Measurements from ENCODE around the gene STPG1. TPM values are rescaled to one million over a fixed set of nuclear protein-coding genes. Genes with fewer than 3 reads are reported as not detected.
A peak's percentile ranks its signal among the peaks of the same experiment; 100 is the strongest.

The STPG1 gene
- polyA plus RNA-seq, 1 donor (not counting 4 experiments of a cell fraction or from before 2014, with no cell fraction given): 16.6 TPM

DNA sequence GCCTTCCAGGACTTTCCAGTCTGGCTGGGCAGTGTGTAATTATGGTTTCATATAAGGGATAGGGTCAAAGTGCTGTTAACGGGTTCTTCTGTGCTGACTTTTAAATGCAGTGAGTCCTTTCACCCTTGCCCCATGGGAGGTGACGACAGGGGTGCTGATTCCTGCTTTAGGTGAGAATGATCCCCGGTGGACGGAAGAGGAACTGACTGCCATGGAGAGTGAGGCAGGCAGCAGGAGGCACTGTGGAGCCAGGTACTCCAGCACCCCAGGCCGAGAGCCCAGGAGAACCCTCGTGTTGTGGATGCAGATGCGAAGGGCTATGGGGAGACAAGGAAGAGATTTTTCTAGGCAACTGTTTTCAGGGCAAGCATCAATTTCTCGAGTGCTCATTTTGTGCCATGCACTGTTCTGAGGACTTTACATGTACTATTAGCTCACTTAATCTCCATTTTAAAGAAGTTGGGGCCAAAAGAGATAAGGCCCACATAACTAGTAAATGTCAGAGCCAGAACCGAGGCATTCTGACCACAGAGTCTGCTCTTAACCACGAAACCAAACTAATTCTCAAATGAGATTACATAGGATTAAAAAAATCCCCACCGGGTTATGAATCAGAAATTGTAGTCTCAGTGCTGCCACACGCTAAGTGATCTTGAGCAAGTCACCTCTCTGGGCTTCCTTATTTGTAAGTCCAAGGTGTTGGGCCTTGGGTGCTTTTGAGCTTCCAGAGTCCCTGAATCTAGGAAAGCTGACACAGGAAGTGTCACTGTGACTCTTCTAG, 28.2 kb downstream of the STPG1 start:
- Histone ChIP-seq H3K79me2 (ENCODE audit: control insufficient read depth, insufficient read depth, low read length) (no peaks in the 10 kb centered on the region), H3K27ac (ENCODE audit: control insufficient read depth, insufficient read depth, low read length) (peak overlapping the region; percentile 85), H3K4me1 (ENCODE audit: control insufficient read depth, extremely low read depth, insufficient read depth, low read length) (peaks cover 38% of the 10 kb centered on the region), H3K9ac (ENCODE audit: control insufficient read depth, extremely low read depth, insufficient read depth, low read length) (no peak overlapping the region), H4K20me1 (ENCODE audit: control insufficient read depth, extremely low read depth, insufficient read depth, low read length) (no peaks in the 10 kb centered on the region), H3K4me2 (ENCODE audit: control insufficient read depth, extremely low read depth, insufficient read depth, low read depth, low read length) (no peak overlapping the region), H3K4me3 (ENCODE audit: control insufficient read depth in 2 of 3, extremely low read depth in 1 of 3, insufficient read depth in 2 of 3, low read depth in 1 of 3, low read length in 3 of 3) (no peak overlapping the region), H3K27me3 (ENCODE audit: control insufficient read depth, extremely low read depth, insufficient read depth, low read length) (no peaks in the 10 kb centered on the region), H2AFZ (ENCODE audit: control insufficient read depth, low read length) (no peak overlapping the region), H3K9me1 (ENCODE audit: control insufficient read depth, extremely low read depth, insufficient read depth, low read length) (no peaks in the 10 kb centered on the region), H3K36me3 (ENCODE audit: control insufficient read depth in 2 of 2, extremely low read depth in 1 of 2, insufficient read depth in 2 of 2, low read length in 2 of 2) (peaks cover 9 to 34% of the 10 kb centered on the region in 2 experiments), H3K9me3 (ENCODE audit: control insufficient read depth, low read depth, low read length) (no peaks in the 10 kb centered on the region)
- TF ChIP-seq EZH2 (IDR thresholded peaks at IDR 0.05; ENCODE audit: low read length): no peak
- TF ChIP-seq, protein P1, sequence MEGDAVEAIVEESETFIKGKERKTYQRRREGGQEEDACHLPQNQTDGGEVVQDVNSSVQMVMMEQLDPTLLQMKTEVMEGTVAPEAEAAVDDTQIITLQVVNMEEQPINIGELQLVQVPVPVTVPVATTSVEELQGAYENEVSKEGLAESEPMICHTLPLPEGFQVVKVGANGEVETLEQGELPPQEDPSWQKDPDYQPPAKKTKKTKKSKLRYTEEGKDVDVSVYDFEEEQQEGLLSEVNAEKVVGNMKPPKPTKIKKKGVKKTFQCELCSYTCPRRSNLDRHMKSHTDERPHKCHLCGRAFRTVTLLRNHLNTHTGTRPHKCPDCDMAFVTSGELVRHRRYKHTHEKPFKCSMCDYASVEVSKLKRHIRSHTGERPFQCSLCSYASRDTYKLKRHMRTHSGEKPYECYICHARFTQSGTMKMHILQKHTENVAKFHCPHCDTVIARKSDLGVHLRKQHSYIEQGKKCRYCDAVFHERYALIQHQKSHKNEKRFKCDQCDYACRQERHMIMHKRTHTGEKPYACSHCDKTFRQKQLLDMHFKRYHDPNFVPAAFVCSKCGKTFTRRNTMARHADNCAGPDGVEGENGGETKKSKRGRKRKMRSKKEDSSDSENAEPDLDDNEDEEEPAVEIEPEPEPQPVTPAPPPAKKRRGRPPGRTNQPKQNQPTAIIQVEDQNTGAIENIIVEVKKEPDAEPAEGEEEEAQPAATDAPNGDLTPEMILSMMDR (optimal IDR thresholded peaks at IDR 0.05 in 1 of 3, IDR thresholded peaks at IDR 0.05 in 1 of 3, conservative IDR thresholded peaks at IDR 0.05 in 1 of 3; ENCODE audit: extremely low read depth in 1 of 3, insufficient read depth in 2 of 3, low read length in 3 of 3): peak; percentile 92 to 100 (median 95)
- FAIRE-seq (peak; percentile 41), DNase-seq (ENCODE audit: low read depth, low spot score) (no peak)
- dilution Hi-C loops (cut with MboI; ENCODE audit: extremely low pct_ligation_motif_present, low sequenced_read_pairs): no loop called here

DNA sequence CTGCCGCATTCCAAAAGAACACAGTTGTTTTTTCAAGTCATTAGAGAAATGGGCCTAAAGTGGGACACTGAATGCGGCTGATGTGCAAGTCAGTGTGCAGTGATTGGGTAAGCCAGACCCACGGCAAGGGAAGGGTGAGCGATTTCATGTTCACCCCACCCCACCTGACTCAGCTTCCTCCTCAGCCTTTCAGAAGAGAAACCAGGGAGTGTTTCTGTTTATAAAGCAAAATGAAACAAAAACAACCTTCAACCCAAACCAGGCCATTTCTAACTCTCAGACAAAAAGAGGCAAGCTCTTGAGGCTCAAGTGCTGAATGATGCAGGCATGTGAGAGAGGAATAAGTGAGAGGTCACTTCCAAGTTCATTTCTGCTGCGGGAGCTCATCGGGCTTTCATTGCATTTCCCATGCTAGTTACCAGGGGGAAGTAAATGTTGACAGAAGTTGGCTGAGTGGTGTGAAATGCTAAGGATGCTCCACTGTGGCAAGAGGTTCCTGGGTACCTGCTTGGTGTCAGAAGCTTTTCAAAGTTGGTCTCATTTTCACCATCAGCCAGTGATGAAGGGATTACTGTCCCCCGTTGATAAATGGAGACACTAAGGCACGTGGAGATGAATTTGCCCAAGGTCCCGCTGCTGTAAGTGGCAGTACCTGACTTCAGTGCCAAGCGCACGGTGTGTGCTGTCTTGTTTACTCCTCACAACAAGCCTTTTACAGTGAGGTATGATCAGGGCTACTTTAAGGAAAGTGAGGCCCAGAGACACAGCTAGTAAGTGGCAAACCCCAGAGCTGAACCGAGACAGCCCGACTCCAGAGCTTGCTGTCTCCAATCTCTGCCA, 29.1 kb downstream of the STPG1 start:
- FAIRE-seq: peak; percentile 95
- peak overlapping the region; percentile 60 for H3K9ac ChIP-seq (ENCODE audit: control insufficient read depth, extremely low read depth, insufficient read depth, low read length)
- H3K4me1 ChIP-seq (ENCODE audit: control insufficient read depth, extremely low read depth, insufficient read depth, low read length): peaks cover 45% of the 10 kb centered on the region
- peak overlapping the region in 2 of 3 experiments; percentile 21 to 28 for H3K4me3 ChIP-seq (ENCODE audit: control insufficient read depth in 2 of 3, extremely low read depth in 1 of 3, insufficient read depth in 2 of 3, low read depth in 1 of 3, low read length in 3 of 3)
- H3K27me3 ChIP-seq (ENCODE audit: control insufficient read depth, extremely low read depth, insufficient read depth, low read length): no peaks in the 10 kb centered on the region
- H3K27ac ChIP-seq (ENCODE audit: control insufficient read depth, insufficient read depth, low read length): peak overlapping the region; percentile 85
- no peaks in the 10 kb centered on the region for H4K20me1 ChIP-seq (ENCODE audit: control insufficient read depth, extremely low read depth, insufficient read depth, low read length)
- H3K79me2 ChIP-seq (ENCODE audit: control insufficient read depth, insufficient read depth, low read length): no peaks in the 10 kb centered on the region
- H2AFZ ChIP-seq (ENCODE audit: control insufficient read depth, low read length): peak overlapping the region; percentile 12
- dilution Hi-C loops (cut with MboI; ENCODE audit: extremely low pct_ligation_motif_present, low sequenced_read_pairs): no loop called here
- DNase-seq (ENCODE audit: low read depth, low spot score): no peak
- H3K4me2 ChIP-seq (ENCODE audit: control insufficient read depth, extremely low read depth, insufficient read depth, low read depth, low read length): peak overlapping the region; percentile 74
- no peaks in the 10 kb centered on the region for H3K9me1 ChIP-seq (ENCODE audit: control insufficient read depth, extremely low read depth, insufficient read depth, low read length)
- H3K9me3 ChIP-seq (ENCODE audit: control insufficient read depth, low read depth, low read length): no peaks in the 10 kb centered on the region
- peaks cover 9 to 28% of the 10 kb centered on the region in 2 experiments for H3K36me3 ChIP-seq (ENCODE audit: control insufficient read depth in 2 of 2, extremely low read depth in 1 of 2, insufficient read depth in 2 of 2, low read length in 2 of 2)
- no peak for TF ChIP-seq EZH2 (IDR thresholded peaks at IDR 0.05; ENCODE audit: low read length)
- TF ChIP-seq, protein P1 (optimal IDR thresholded peaks at IDR 0.05 in 1 of 3, IDR thresholded peaks at IDR 0.05 in 1 of 3, conservative IDR thresholded peaks at IDR 0.05 in 1 of 3; ENCODE audit: extremely low read depth in 1 of 3, insufficient read depth in 2 of 3, low read length in 3 of 3): no peak
